Measurements from ENCODE around the gene KIAA0232. TPM values are rescaled to one million over a fixed set of nuclear protein-coding genes. Genes with fewer than 3 reads are reported as not detected.

Gene KIAA0232
- total RNA-seq, 4 donors from 2014 or later = 39.1 to 66.4 (median 60.4) TPM

GRCh38 chr4:6747294-6748051, 35.1 kb upstream of the KIAA0232 start:
- in situ Hi-C loops (cut with MboI; ENCODE audit: low sequenced_read_pairs in 4 of 4) = no loop called here
- intact Hi-C loops (cut with DNase I; ENCODE audit: low total_unique reads) = no loop called here
- DNase-seq = peak in 1 of 2 donors; percentile 11

GRCh38 chr4:6748286-6748685, 34.2 kb upstream of the KIAA0232 start:
- H3K4me3 ChIP-seq = no peak overlapping the region
- peak in 1 of 2 donors; percentile 11 for DNase-seq
- ATAC-seq = no peak
- no peaks in the 10 kb centered on the region for H3K36me3 ChIP-seq
- no peak overlapping the region for H3K27ac ChIP-seq
- no peaks in the 10 kb centered on the region for H3K9me3 ChIP-seq
- in situ Hi-C loops (cut with MboI; ENCODE audit: low sequenced_read_pairs in 4 of 4) (no loop called here), intact Hi-C loops (cut with DNase I; ENCODE audit: low total_unique reads) (no loop called here)
- H3K4me1 ChIP-seq = peaks cover 10 to 11% of the 10 kb centered on the region in 2 donors
- H3K27me3 ChIP-seq = no peaks in the 10 kb centered on the region
- TF ChIP-seq POLR2A (IDR thresholded peaks at IDR 0.05) = no peak
- TF ChIP-seq, protein P1, sequence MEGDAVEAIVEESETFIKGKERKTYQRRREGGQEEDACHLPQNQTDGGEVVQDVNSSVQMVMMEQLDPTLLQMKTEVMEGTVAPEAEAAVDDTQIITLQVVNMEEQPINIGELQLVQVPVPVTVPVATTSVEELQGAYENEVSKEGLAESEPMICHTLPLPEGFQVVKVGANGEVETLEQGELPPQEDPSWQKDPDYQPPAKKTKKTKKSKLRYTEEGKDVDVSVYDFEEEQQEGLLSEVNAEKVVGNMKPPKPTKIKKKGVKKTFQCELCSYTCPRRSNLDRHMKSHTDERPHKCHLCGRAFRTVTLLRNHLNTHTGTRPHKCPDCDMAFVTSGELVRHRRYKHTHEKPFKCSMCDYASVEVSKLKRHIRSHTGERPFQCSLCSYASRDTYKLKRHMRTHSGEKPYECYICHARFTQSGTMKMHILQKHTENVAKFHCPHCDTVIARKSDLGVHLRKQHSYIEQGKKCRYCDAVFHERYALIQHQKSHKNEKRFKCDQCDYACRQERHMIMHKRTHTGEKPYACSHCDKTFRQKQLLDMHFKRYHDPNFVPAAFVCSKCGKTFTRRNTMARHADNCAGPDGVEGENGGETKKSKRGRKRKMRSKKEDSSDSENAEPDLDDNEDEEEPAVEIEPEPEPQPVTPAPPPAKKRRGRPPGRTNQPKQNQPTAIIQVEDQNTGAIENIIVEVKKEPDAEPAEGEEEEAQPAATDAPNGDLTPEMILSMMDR (IDR thresholded peaks at IDR 0.05 in 4 of 5, conservative IDR thresholded peaks at IDR 0.05 in 1 of 5) = no peak

More at GRCh38 chr4:6747294-6748051, 35.1 kb upstream of the KIAA0232 start:
- Histone ChIP-seq H3K4me3 (no peak overlapping the region), H3K9me3 (no peaks in the 10 kb centered on the region), H3K27me3 (no peaks in the 10 kb centered on the region), H3K4me1 (peaks cover 10 to 11% of the 10 kb centered on the region in 2 donors), H3K27ac (no peak overlapping the region), H3K36me3 (no peaks in the 10 kb centered on the region)
- ATAC-seq = no peak
- TF ChIP-seq, protein P1 (IDR thresholded peaks at IDR 0.05 in 4 of 5, conservative IDR thresholded peaks at IDR 0.05 in 1 of 5) = no peak
- TF ChIP-seq POLR2A (IDR thresholded peaks at IDR 0.05) = no peak

- Histone ChIP-seq H3K9me3 (no peaks in the 10 kb centered on the region), H3K27me3 (no peaks in the 10 kb centered on the region), H3K4me3 (no peak overlapping the region), H3K4me1 (peaks cover 10 to 11% of the 10 kb centered on the region in 2 donors), H3K27ac (peak overlapping the region; percentile 6 to 48 (median 38)), H3K36me3 (no peaks in the 10 kb centered on the region)
- ATAC-seq = peak; percentile 66 to 89
- DNase-seq = peak; percentile 33 to 78
- in situ Hi-C loops (cut with MboI; ENCODE audit: low sequenced_read_pairs in 4 of 4) = no loop called here
- no peak for TF ChIP-seq POLR2A (IDR thresholded peaks at IDR 0.05)
- TF ChIP-seq, protein P1 (IDR thresholded peaks at IDR 0.05 in 4 of 5, conservative IDR thresholded peaks at IDR 0.05 in 1 of 5) = no peak
- intact Hi-C loops (cut with DNase I; ENCODE audit: low total_unique reads) = no loop called here
Measured at GRCh38 chr4:6749340-6750171, 33.0 kb upstream of the KIAA0232 start.

DNA sequence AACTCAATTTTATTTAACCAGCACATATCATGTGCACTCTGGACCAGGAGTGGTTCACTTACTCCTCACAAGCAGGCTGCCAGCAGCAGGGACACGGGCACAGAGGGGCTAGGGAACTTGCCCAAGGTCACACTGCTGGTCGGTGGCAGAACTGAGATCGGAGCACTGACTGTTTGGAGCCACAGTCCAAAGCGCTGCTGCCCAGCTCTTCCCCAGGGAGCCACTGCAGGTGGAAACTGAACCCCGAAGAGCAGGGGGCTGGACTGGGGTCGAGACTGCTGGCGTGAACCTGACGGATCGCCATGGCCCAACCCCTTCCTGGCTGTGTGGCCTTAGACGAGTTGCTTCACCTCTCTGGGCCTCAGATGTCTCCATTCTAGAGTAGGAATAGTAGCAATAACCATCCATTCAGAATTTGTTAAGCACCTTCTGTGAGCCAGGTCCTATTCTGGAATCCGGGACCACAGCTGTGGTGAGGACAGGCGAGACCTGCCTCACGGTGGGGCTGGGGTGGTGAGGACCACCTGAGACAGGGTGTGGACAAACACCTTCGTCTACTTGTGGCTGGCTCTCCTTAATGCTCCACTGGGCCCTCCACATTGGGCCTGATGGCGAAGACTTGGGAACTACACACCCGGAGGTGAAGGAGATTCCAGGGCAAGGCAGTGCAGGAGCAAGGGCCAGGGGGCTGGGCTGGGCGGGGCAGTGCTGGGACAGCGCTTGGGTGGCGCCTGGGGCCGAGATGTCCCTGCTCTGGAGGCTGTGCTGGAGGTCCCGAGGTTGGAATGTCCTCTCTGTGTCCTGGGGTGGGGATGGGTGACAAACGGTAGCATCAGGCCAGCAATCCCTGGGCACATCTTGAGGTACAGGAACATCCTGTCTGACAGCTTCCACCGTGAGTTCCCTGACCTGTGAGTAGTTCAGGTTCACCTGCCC, 32.0 kb upstream of the KIAA0232 start:
- intact Hi-C loops (cut with DNase I; ENCODE audit: low total_unique reads) = no loop called here
- DNase-seq = no peak
- TF ChIP-seq, protein P1 (IDR thresholded peaks at IDR 0.05 in 4 of 5, conservative IDR thresholded peaks at IDR 0.05 in 1 of 5) = no peak
- TF ChIP-seq POLR2A (IDR thresholded peaks at IDR 0.05) = no peak
- H3K4me1 ChIP-seq = peaks cover 10 to 11% of the 10 kb centered on the region in 2 donors
- no peaks in the 10 kb centered on the region for H3K9me3 ChIP-seq
- H3K36me3 ChIP-seq = no peaks in the 10 kb centered on the region
- H3K27me3 ChIP-seq = no peaks in the 10 kb centered on the region
- ATAC-seq = no peak
- H3K4me3 ChIP-seq = no peak overlapping the region
- in situ Hi-C loops (cut with MboI; ENCODE audit: low sequenced_read_pairs in 4 of 4) = no loop called here
- H3K27ac ChIP-seq = no peak overlapping the region
